Measurements from ENCODE around the gene ITSN2. TPM values are rescaled to one million over a fixed set of nuclear protein-coding genes. Genes with fewer than 3 reads are reported as not detected.

Gene ITSN2
- total and polyA plus RNA-seq, 4 donors = 10.1 to 32.4 (median 21.6) TPM

DNA sequence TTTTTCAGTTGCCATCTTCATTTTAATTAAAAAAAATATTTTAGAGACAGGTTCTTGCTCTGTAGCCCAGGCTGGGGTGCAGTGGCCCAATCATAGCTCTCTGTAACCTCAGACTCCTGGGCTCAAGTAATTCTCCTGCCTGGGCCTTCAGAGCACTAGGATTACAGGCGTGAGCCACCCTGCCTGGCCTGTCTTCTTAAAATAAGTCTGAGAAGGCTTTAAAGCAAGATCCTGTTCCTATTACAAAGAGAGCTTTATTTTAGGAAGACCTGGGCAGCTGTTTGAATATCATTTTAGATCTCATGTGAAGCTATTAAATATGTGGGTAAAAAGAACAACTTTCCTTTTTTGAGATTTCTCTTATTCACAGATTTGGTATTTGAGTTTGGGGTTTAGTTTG, 184.0 kb downstream of the ITSN2 start (continued):
- TF ChIP-seq EGR1 (IDR thresholded peaks at IDR 0.05; ENCODE audit: low read depth in 2 of 2) (no peak), TAF1 (conservative IDR thresholded peaks at IDR 0.05) (no peak), YY1 (IDR thresholded peaks at IDR 0.05) (no peak), JUND (IDR thresholded peaks at IDR 0.05) (no peak), RXRA (IDR thresholded peaks at IDR 0.05) (no peak), FOXA2 (IDR thresholded peaks at IDR 0.05) (no peak), SP1 (IDR thresholded peaks at IDR 0.05) (no peak), GABPA (IDR thresholded peaks at IDR 0.05 in 1 of 2, conservative IDR thresholded peaks at IDR 0.05 in 1 of 2) (no peak)
- TF ChIP-seq, protein P1, sequence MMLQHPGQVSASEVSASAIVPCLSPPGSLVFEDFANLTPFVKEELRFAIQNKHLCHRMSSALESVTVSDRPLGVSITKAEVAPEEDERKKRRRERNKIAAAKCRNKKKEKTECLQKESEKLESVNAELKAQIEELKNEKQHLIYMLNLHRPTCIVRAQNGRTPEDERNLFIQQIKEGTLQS (IDR thresholded peaks at IDR 0.05) = no peak

DNA sequence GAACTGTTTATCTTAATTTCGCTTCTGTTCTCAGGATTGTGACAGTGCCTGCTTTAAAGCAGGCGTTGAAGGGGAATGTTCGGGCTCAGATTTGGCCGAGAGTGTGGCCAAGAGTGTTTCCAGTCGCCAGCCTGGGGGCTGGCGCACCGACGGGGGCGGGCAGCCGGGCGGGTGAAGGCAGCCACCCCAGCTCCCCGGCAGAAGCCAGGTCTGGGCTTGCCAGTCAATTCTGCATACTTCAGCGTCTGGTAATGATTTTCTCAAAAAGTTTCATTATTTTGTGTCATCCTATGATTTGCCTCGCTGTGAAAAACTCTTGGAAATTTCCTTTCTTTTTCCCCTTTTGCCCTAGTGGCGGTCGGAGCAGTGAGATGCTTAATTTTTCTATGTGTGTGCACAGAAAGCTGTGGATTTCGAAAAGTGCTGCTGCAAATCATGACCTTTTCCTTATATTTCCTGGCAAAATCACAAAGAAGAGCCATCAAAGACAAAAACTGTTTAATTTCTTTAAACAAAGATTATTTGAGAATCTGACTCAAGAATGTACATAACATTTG, 184.6 kb downstream of the ITSN2 start:
- TF ChIP-seq TAF1 (conservative IDR thresholded peaks at IDR 0.05) (no peak), YY1 (IDR thresholded peaks at IDR 0.05) (no peak), SP1 (IDR thresholded peaks at IDR 0.05) (no peak), JUND (IDR thresholded peaks at IDR 0.05) (no peak), NR2F2 (IDR thresholded peaks at IDR 0.05) (no peak), FOXA1 (IDR thresholded peaks at IDR 0.05) (no peak), EGR1 (IDR thresholded peaks at IDR 0.05; ENCODE audit: low read depth in 2 of 2) (no peak), HNF4G (IDR thresholded peaks at IDR 0.05) (no peak), RAD21 (IDR thresholded peaks at IDR 0.05) (no peak), HNF4A (conservative IDR thresholded peaks at IDR 0.05) (no peak), RXRA (IDR thresholded peaks at IDR 0.05) (no peak), FOXA2 (IDR thresholded peaks at IDR 0.05) (no peak)
- TF ChIP-seq, protein P2, sequence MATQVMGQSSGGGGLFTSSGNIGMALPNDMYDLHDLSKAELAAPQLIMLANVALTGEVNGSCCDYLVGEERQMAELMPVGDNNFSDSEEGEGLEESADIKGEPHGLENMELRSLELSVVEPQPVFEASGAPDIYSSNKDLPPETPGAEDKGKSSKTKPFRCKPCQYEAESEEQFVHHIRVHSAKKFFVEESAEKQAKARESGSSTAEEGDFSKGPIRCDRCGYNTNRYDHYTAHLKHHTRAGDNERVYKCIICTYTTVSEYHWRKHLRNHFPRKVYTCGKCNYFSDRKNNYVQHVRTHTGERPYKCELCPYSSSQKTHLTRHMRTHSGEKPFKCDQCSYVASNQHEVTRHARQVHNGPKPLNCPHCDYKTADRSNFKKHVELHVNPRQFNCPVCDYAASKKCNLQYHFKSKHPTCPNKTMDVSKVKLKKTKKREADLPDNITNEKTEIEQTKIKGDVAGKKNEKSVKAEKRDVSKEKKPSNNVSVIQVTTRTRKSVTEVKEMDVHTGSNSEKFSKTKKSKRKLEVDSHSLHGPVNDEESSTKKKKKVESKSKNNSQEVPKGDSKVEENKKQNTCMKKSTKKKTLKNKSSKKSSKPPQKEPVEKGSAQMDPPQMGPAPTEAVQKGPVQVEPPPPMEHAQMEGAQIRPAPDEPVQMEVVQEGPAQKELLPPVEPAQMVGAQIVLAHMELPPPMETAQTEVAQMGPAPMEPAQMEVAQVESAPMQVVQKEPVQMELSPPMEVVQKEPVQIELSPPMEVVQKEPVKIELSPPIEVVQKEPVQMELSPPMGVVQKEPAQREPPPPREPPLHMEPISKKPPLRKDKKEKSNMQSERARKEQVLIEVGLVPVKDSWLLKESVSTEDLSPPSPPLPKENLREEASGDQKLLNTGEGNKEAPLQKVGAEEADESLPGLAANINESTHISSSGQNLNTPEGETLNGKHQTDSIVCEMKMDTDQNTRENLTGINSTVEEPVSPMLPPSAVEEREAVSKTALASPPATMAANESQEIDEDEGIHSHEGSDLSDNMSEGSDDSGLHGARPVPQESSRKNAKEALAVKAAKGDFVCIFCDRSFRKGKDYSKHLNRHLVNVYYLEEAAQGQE (IDR thresholded peaks at IDR 0.05) = no peak
- TF ChIP-seq, protein P3, sequence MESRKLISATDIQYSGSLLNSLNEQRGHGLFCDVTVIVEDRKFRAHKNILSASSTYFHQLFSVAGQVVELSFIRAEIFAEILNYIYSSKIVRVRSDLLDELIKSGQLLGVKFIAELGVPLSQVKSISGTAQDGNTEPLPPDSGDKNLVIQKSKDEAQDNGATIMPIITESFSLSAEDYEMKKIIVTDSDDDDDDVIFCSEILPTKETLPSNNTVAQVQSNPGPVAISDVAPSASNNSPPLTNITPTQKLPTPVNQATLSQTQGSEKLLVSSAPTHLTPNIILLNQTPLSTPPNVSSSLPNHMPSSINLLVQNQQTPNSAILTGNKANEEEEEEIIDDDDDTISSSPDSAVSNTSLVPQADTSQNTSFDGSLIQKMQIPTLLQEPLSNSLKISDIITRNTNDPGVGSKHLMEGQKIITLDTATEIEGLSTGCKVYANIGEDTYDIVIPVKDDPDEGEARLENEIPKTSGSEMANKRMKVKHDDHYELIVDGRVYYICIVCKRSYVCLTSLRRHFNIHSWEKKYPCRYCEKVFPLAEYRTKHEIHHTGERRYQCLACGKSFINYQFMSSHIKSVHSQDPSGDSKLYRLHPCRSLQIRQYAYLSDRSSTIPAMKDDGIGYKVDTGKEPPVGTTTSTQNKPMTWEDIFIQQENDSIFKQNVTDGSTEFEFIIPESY (IDR thresholded peaks at IDR 0.05) = no peak
- TF ChIP-seq, protein P4, sequence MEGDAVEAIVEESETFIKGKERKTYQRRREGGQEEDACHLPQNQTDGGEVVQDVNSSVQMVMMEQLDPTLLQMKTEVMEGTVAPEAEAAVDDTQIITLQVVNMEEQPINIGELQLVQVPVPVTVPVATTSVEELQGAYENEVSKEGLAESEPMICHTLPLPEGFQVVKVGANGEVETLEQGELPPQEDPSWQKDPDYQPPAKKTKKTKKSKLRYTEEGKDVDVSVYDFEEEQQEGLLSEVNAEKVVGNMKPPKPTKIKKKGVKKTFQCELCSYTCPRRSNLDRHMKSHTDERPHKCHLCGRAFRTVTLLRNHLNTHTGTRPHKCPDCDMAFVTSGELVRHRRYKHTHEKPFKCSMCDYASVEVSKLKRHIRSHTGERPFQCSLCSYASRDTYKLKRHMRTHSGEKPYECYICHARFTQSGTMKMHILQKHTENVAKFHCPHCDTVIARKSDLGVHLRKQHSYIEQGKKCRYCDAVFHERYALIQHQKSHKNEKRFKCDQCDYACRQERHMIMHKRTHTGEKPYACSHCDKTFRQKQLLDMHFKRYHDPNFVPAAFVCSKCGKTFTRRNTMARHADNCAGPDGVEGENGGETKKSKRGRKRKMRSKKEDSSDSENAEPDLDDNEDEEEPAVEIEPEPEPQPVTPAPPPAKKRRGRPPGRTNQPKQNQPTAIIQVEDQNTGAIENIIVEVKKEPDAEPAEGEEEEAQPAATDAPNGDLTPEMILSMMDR (IDR thresholded peaks at IDR 0.05; ENCODE audit: low read depth, low read length, missing input control) = no peak
- TF ChIP-seq, protein P1 (IDR thresholded peaks at IDR 0.05) = no peak
- TF ChIP-seq, protein P5, sequence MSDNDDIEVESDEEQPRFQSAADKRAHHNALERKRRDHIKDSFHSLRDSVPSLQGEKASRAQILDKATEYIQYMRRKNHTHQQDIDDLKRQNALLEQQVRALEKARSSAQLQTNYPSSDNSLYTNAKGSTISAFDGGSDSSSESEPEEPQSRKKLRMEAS (IDR thresholded peaks at IDR 0.05) = no peak
- H3K9ac ChIP-seq (ENCODE audit: low read depth in 1 of 2, low read length in 2 of 2) = peak overlapping the region in 1 of 2 donors; percentile 5
- no peaks in the 10 kb centered on the region for H3K27me3 ChIP-seq (ENCODE audit: control insufficient read depth in 4 of 4, insufficient read depth in 4 of 4, low read length in 3 of 4)
- 72% methylated on average over 17 of the region's 17 CpGs for WGBS
- no peak overlapping the region for H3K27ac ChIP-seq (ENCODE audit: low read depth in 1 of 2, low read length in 2 of 2)
- no peaks in the 10 kb centered on the region for H3K4me1 ChIP-seq (ENCODE audit: control insufficient read depth in 4 of 4, insufficient read depth in 4 of 4, low read length in 3 of 4)
- DNase-seq (ENCODE audit: low spot score) = no peak
- H3K9me3 ChIP-seq (ENCODE audit: control insufficient read depth in 4 of 4, low read length in 3 of 4) = peaks cover 0 to 4% (median 0%) of the 10 kb centered on the region in 4 donors
- H3K36me3 ChIP-seq (ENCODE audit: control insufficient read depth in 4 of 4, insufficient read depth in 3 of 4, low read depth in 1 of 4, low read length in 3 of 4) = no peaks in the 10 kb centered on the region
- no peak overlapping the region for H3K4me3 ChIP-seq (ENCODE audit: low read depth in 1 of 3, low read length in 3 of 3)
